Stomach (tissue), 4 donors: ENCODE results near the gene PKNOX2.

ENCODE experiments used
- CTCF ChIP-seq, 7 experiments: fragments of 450-650 bp in 4 of 7; fragments of 200-600 bp in 3 of 7; sonication (generic) in 3 of 7; IDR thresholded peaks; one replicate each; pipeline ENCODE4 v1.5.1; 2016 to 2019; ENCODE audit warnings: antibody characterized with exemption in 7 of 7, control low read depth in 2 of 7, mild to moderate bottlenecking in 1 of 7
- POLR2A ChIP-seq, 4 donors: fragments of 450-650 bp; IDR thresholded peaks; one replicate each; pipeline ENCODE4 v1.6.1; 2016; ENCODE audit warnings: antibody characterized with exemption in 4 of 4, control low read depth in 2 of 4, mild to moderate bottlenecking in 1 of 4, moderate library complexity in 1 of 4

- TF ChIP-seq CTCF (IDR thresholded peaks at IDR 0.05) = no peak
- no peak for TF ChIP-seq POLR2A (IDR thresholded peaks at IDR 0.05)
These were observed 163.1 kb downstream of the PKNOX2 start for GRCh38 chr11:125327518-125328224.
